ENCODE measurements around the gene DPF1. TPM values are rescaled to one million over a fixed set of nuclear protein-coding genes. Genes with fewer than 3 reads are reported as not detected.

The DPF1 gene
- total RNA-seq, 2 donors from 2014 or later = 1.8 TPM; not detected in 1

GRCh38 chr19:38193445-38193844 lies 30.6 kb downstream of the DPF1 start:
- Histone ChIP-seq H3K4me1 (replicated peaks) (no peaks in the 10 kb centered on the region), H3K36me3 (no peaks in the 10 kb centered on the region), H3K4me3 (no peak overlapping the region), H3K27ac (no peak overlapping the region), H3K9me3 (no peaks in the 10 kb centered on the region), H3K27me3 (replicated peaks; ENCODE audit: insufficient read depth) (no peaks in the 10 kb centered on the region)
- DNase-seq (ENCODE audit: low spot score) = no peak
- intact Hi-C loops (cut with DNase I) = no loop called here
- TF ChIP-seq POLR2AphosphoS5 (IDR thresholded peaks at IDR 0.05) (no peak), POLR2A (IDR thresholded peaks at IDR 0.05) (no peak), CTCF (IDR thresholded peaks at IDR 0.05) (no peak)
- WGBS = 89% methylated on average over 15 of the region's 29 CpGs

- no peak overlapping the region for H3K27ac ChIP-seq
- H3K4me1 ChIP-seq (replicated peaks) = no peaks in the 10 kb centered on the region
- no peaks in the 10 kb centered on the region for H3K36me3 ChIP-seq
- no peak for DNase-seq (ENCODE audit: low spot score)
- 91% methylated on average over 13 of the region's 13 CpGs for WGBS
- H3K4me3 ChIP-seq = no peak overlapping the region
- TF ChIP-seq POLR2A (IDR thresholded peaks at IDR 0.05) = no peak
- no peak for TF ChIP-seq CTCF (IDR thresholded peaks at IDR 0.05)
- TF ChIP-seq POLR2AphosphoS5 (IDR thresholded peaks at IDR 0.05) = no peak
- H3K27me3 ChIP-seq (replicated peaks; ENCODE audit: insufficient read depth) = no peaks in the 10 kb centered on the region
- intact Hi-C loops (cut with DNase I) = no loop called here
- H3K9me3 ChIP-seq = no peaks in the 10 kb centered on the region
These were observed 32.3 kb downstream of the DPF1 start for GRCh38 chr19:38191747-38192146.

GRCh38 chr19:38190793-38191192 lies 33.2 kb downstream of the DPF1 start:
- no peaks in the 10 kb centered on the region for H3K4me1 ChIP-seq (replicated peaks)
- no peaks in the 10 kb centered on the region for H3K9me3 ChIP-seq
- no peak overlapping the region for H3K4me3 ChIP-seq
- TF ChIP-seq POLR2A (IDR thresholded peaks at IDR 0.05) = no peak
- no peak for TF ChIP-seq CTCF (IDR thresholded peaks at IDR 0.05)
- no peak for TF ChIP-seq POLR2AphosphoS5 (IDR thresholded peaks at IDR 0.05)
- intact Hi-C loops (cut with DNase I) = no loop called here
- H3K27me3 ChIP-seq (replicated peaks; ENCODE audit: insufficient read depth) = no peaks in the 10 kb centered on the region
- 91% methylated on average over 6 of the region's 6 CpGs for WGBS
- H3K36me3 ChIP-seq = no peaks in the 10 kb centered on the region
- H3K27ac ChIP-seq = no peak overlapping the region
- no peak for DNase-seq (ENCODE audit: low spot score)

GRCh38 chr19:38190061-38190460 lies 34.0 kb downstream of the DPF1 start:
- Histone ChIP-seq H3K4me1 (replicated peaks) (no peaks in the 10 kb centered on the region), H3K9me3 (no peaks in the 10 kb centered on the region), H3K36me3 (no peaks in the 10 kb centered on the region), H3K27ac (no peak overlapping the region), H3K27me3 (replicated peaks; ENCODE audit: insufficient read depth) (no peaks in the 10 kb centered on the region), H3K4me3 (no peak overlapping the region)
- intact Hi-C loops (cut with DNase I) = no loop called here
- WGBS = 70% methylated on average over 6 of the region's 6 CpGs
- TF ChIP-seq POLR2A (IDR thresholded peaks at IDR 0.05) = no peak
- no peak for TF ChIP-seq CTCF (IDR thresholded peaks at IDR 0.05)
- no peak for TF ChIP-seq POLR2AphosphoS5 (IDR thresholded peaks at IDR 0.05)
- no peak for DNase-seq (ENCODE audit: low spot score)

- Histone ChIP-seq H3K9me3 (no peaks in the 10 kb centered on the region), H3K36me3 (no peaks in the 10 kb centered on the region), H3K4me3 (no peak overlapping the region), H3K27ac (no peak overlapping the region), H3K4me1 (replicated peaks) (no peaks in the 10 kb centered on the region), H3K27me3 (replicated peaks; ENCODE audit: insufficient read depth) (no peaks in the 10 kb centered on the region)
- TF ChIP-seq POLR2AphosphoS5 (IDR thresholded peaks at IDR 0.05) (no peak), POLR2A (IDR thresholded peaks at IDR 0.05) (no peak), CTCF (IDR thresholded peaks at IDR 0.05) (no peak)
- DNase-seq (ENCODE audit: low spot score) = no peak
- WGBS = 91% methylated on average over 10 of the region's 10 CpGs
- intact Hi-C loops (cut with DNase I) = no loop called here
These were observed 38.5 kb downstream of the DPF1 start for GRCh38 chr19:38185562-38185961.
